ENCODE data around the gene KLHL10.
"Not testable (repeated sequence)": the region's sequence is repeated elsewhere in the genome, so short reads cannot be mapped to it uniquely, and the experiment has no call there.

Gene KLHL10

GRCh38 chr17:41870627-41871026, 33.0 kb downstream of the KLHL10 start:
- peaks cover 77% of the 10 kb centered on the region for H3K36me3 ChIP-seq (replicated peaks)

GRCh38 chr17:41871789-41872188, 34.2 kb downstream of the KLHL10 start:
- no peak overlapping the region for H3K27ac ChIP-seq
- H3K4me3 ChIP-seq (ENCODE audit: low read depth, low read length) = no peak overlapping the region
- no peak for DNase-seq
- H3K27me3 ChIP-seq (replicated peaks) = no peaks in the 10 kb centered on the region
- in situ Hi-C loops (cut with HindIII; ENCODE audit: low pct_ligation_motif_present, low sequenced_read_pairs) = no loop called here
- no peak for TF ChIP-seq CTCF (IDR thresholded peaks at IDR 0.05; ENCODE audit: low read depth, low read length, missing control alignments)
- peaks cover 77% of the 10 kb centered on the region for H3K36me3 ChIP-seq (replicated peaks)

More at GRCh38 chr17:41870627-41871026, 33.0 kb downstream of the KLHL10 start:
- in situ Hi-C loops (cut with HindIII; ENCODE audit: low pct_ligation_motif_present, low sequenced_read_pairs) = no loop called here
- H3K27ac ChIP-seq = no peak overlapping the region
- no peak for DNase-seq
- no peaks in the 10 kb centered on the region for H3K27me3 ChIP-seq (replicated peaks)
- TF ChIP-seq CTCF (IDR thresholded peaks at IDR 0.05; ENCODE audit: low read depth, low read length, missing control alignments) = no peak
- no peak overlapping the region for H3K4me3 ChIP-seq (ENCODE audit: low read depth, low read length)

GRCh38 chr17:41873559-41874292, 36.1 kb downstream of the KLHL10 start:
- Histone ChIP-seq H3K27ac (no peak overlapping the region), H3K27me3 (replicated peaks) (no peaks in the 10 kb centered on the region), H3K4me3 (ENCODE audit: low read depth, low read length) (no peak overlapping the region), H3K36me3 (replicated peaks) (peaks cover 83% of the 10 kb centered on the region)
- DNase-seq = no peak
- no peak for TF ChIP-seq CTCF (IDR thresholded peaks at IDR 0.05; ENCODE audit: low read depth, low read length, missing control alignments)
- in situ Hi-C loops (cut with HindIII; ENCODE audit: low pct_ligation_motif_present, low sequenced_read_pairs) = no loop called here

GRCh38 chr17:41874293-41874670, 36.7 kb downstream of the KLHL10 start:
- H3K27me3 ChIP-seq (replicated peaks); in situ Hi-C loops (cut with HindIII; ENCODE audit: low pct_ligation_motif_present, low sequenced_read_pairs); DNase-seq; H3K4me3 ChIP-seq (ENCODE audit: low read depth, low read length); H3K27ac ChIP-seq: not testable (repeated sequence)
- H3K36me3 ChIP-seq (replicated peaks) = peaks cover 83% of the 10 kb centered on the region

- no peak for DNase-seq
- Histone ChIP-seq H3K27me3 (replicated peaks) (no peaks in the 10 kb centered on the region), H3K27ac (no peak overlapping the region), H3K36me3 (replicated peaks) (peaks cover 76% of the 10 kb centered on the region), H3K4me3 (ENCODE audit: low read depth, low read length) (no peak overlapping the region)
- no peak for TF ChIP-seq CTCF (IDR thresholded peaks at IDR 0.05; ENCODE audit: low read depth, low read length, missing control alignments)
- in situ Hi-C loops (cut with HindIII; ENCODE audit: low pct_ligation_motif_present, low sequenced_read_pairs) = no loop called here
These were observed 42.5 kb downstream of the KLHL10 start for GRCh38 chr17:41880130-41880529.

GRCh38 chr17:41882756-41883155, 45.1 kb downstream of the KLHL10 start:
- DNase-seq = no peak
- H3K36me3 ChIP-seq (replicated peaks) = peaks cover 88% of the 10 kb centered on the region

More at GRCh38 chr17:41882756-41883155, 45.1 kb downstream of the KLHL10 start:
- H3K27me3 ChIP-seq (replicated peaks) = no peaks in the 10 kb centered on the region
- no peak for TF ChIP-seq CTCF (IDR thresholded peaks at IDR 0.05; ENCODE audit: low read depth, low read length, missing control alignments)
- H3K4me3 ChIP-seq (ENCODE audit: low read depth, low read length) = no peak overlapping the region
- H3K27ac ChIP-seq = no peak overlapping the region
- in situ Hi-C loops (cut with HindIII; ENCODE audit: low pct_ligation_motif_present, low sequenced_read_pairs) = no loop called here
